GM19468 (cell line): Measurements from ENCODE around the gene SLC9A3.
"Not testable (repeated sequence)": the region's sequence is repeated elsewhere in the genome, so short reads cannot be mapped to it uniquely, and the experiment has no call there.

Source experiments
- ATAC-seq: cut with Tn5 transposase; IDR thresholded peaks from one replicate; pipeline ENCODE4 v1.9.1; 2021; ENCODE audit warnings: mild to moderate bottlenecking, moderate library complexity, moderate number of reproducible peaks; ENCODE audit not compliant: unreplicated experiment; ENCODE audit errors: extremely low read depth

Gene SLC9A3

GRCh38 chr5:493758-494157 is 30.5 kb downstream of the SLC9A3 start:
- no peak for ATAC-seq

GRCh38 chr5:493119-493701 is 31.0 kb downstream of the SLC9A3 start:
- ATAC-seq = no peak

GRCh38 chr5:492314-492893 is 31.8 kb downstream of the SLC9A3 start:
- ATAC-seq = no peak

- ATAC-seq = no peak
Observed at GRCh38 chr5:491856-492155, 32.4 kb downstream of the SLC9A3 start.

- no peak for ATAC-seq
Observed at GRCh38 chr5:491119-491855, 33.0 kb downstream of the SLC9A3 start.

- no peak for ATAC-seq
Observed at GRCh38 chr5:490116-491106, 33.8 kb downstream of the SLC9A3 start.

GRCh38 chr5:489689-490080 is 34.6 kb downstream of the SLC9A3 start:
- ATAC-seq = no peak

GRCh38 chr5:488744-489688 is 35.2 kb downstream of the SLC9A3 start:
- ATAC-seq = no peak

GRCh38 chr5:488241-488640 is 36.0 kb downstream of the SLC9A3 start:
- no peak for ATAC-seq

GRCh38 chr5:486597-486996 is 37.7 kb downstream of the SLC9A3 start:
- ATAC-seq = not testable (repeated sequence)

GRCh38 chr5:485946-486491 is 38.2 kb downstream of the SLC9A3 start:
- no peak for ATAC-seq

- ATAC-seq = no peak
Observed at GRCh38 chr5:485113-485945, 38.9 kb downstream of the SLC9A3 start.

- no peak for ATAC-seq
Observed at GRCh38 chr5:484556-484955, 39.7 kb downstream of the SLC9A3 start.

GRCh38 chr5:483434-484140 is 40.7 kb downstream of the SLC9A3 start:
- no peak for ATAC-seq

GRCh38 chr5:483011-483410 is 41.2 kb downstream of the SLC9A3 start:
- no peak for ATAC-seq

- ATAC-seq = no peak
Observed at GRCh38 chr5:482506-482905, 41.7 kb downstream of the SLC9A3 start.

GRCh38 chr5:482021-482420 is 42.2 kb downstream of the SLC9A3 start:
- ATAC-seq = no peak

- ATAC-seq = no peak
Observed at GRCh38 chr5:481347-481746, 42.9 kb downstream of the SLC9A3 start.
